Lower leg skin (tissue), 4 donors: ENCODE results near the gene CNTROB. TPM values are rescaled to one million over a fixed set of nuclear protein-coding genes. Genes with fewer than 3 reads are reported as not detected.

Experiments
- DNase-seq, 2 donors: peaks; one replicate each; pipeline ENCODE4 v3.0.0-alpha.2; 2019; ENCODE audit warnings: low spot score in 2 of 2
- H3K4me3 ChIP-seq: fragments of 200-600 bp; sonication (generic); 2 replicates; pipeline ENCODE4 v1.5.1; 2017; ENCODE audit warnings: mild to moderate bottlenecking, low read depth; ENCODE audit not compliant: poor library complexity, severe bottlenecking
- CTCF ChIP-seq, 3 donors: fragments of 450-650 bp; IDR thresholded peaks; one replicate each; pipeline ENCODE4 v1.5.1; 2016; ENCODE audit warnings: antibody characterized with exemption in 3 of 3, mild to moderate bottlenecking in 3 of 3, moderate library complexity in 2 of 3
- POLR2A ChIP-seq, 2 donors: fragments of 450-650 bp; IDR thresholded peaks; one replicate each; pipeline ENCODE4 v1.6.1; 2016 to 2017; ENCODE audit warnings: antibody characterized with exemption in 2 of 2, mild to moderate bottlenecking in 1 of 2, moderate library complexity in 1 of 2
- WGBS, 2 donors: methylation state at CpG; one replicate each; pipeline ENCODE4 v1.1.5; 2018; 5-methylcytosine and 5-hydroxymethylcytosine counted together
- intact Hi-C: fragments of 100-400 bp; cut with DNase I; formaldehyde crosslinking; loops from one replicate; pipeline ENCODE4 v1.15.0; 2023; ENCODE audit warnings: low total_unique reads
- total RNA-seq, 4 donors: library from RNA; depleted of rRNA; stranded (reverse); fragments of >200 nt; gene quantifications; one replicate each; pipeline ENCODE4 v1.1.0, GENCODE V29; 2016

The CNTROB gene
- total RNA-seq, 4 donors from 2014 or later, result 23.4 to 43.1 (median 27.0) TPM

- intact Hi-C loops, result loop anchor here (5.0 kb wide), 3 partner anchors 78 to 248 kb away; no protein-coding TSS in a partner anchor
- DNase-seq, result peak; percentile 77 to 98
- H3K4me3 ChIP-seq, result peak overlapping the region; percentile 46
- no peak for TF ChIP-seq POLR2A (IDR thresholded peaks at IDR 0.05)
- peak in 1 of 3 donors; percentile 58 for TF ChIP-seq CTCF (IDR thresholded peaks at IDR 0.05)
- WGBS, 2 donors, result 3 to 5% methylated on average over 31 to 40 of the region's 59 CpGs
Measured at GRCh38 chr17:7989781-7990655, 58.0 kb downstream of the CNTROB start.

- TF ChIP-seq POLR2A (IDR thresholded peaks at IDR 0.05) (no peak), CTCF (IDR thresholded peaks at IDR 0.05) (no peak)
- intact Hi-C loops, result loop anchor here (5.0 kb wide), 2 partner anchors 80 to 250 kb away; no protein-coding TSS in a partner anchor
- WGBS, 2 donors, result 79 to 83% methylated on average over 2 of the region's 2 CpGs
- H3K4me3 ChIP-seq, result no peak overlapping the region
- DNase-seq, result no peak
Measured at GRCh38 chr17:7992516-7992915, 60.5 kb downstream of the CNTROB start.

- WGBS, 2 donors, result 51 to 58% methylated on average over 3 of the region's 3 CpGs
- DNase-seq, result no peak
- no peak overlapping the region for H3K4me3 ChIP-seq
- no peak for TF ChIP-seq CTCF (IDR thresholded peaks at IDR 0.05)
- no peak for TF ChIP-seq POLR2A (IDR thresholded peaks at IDR 0.05)
- intact Hi-C loops, result loop anchor here (5.0 kb wide), 2 partner anchors 81 to 251 kb away; no protein-coding TSS in a partner anchor
Measured at GRCh38 chr17:7992924-7993323, 60.9 kb downstream of the CNTROB start.

- peak in 1 of 2 donors; percentile 48 for DNase-seq
- H3K4me3 ChIP-seq, result no peak overlapping the region
- 89 to 90% methylated on average over 27 of the region's 27 CpGs for WGBS, 2 donors
- intact Hi-C loops, result loop anchor here (5.0 kb wide), 2 partner anchors 82 to 252 kb away; no protein-coding TSS in a partner anchor
- TF ChIP-seq CTCF (IDR thresholded peaks at IDR 0.05), result no peak
- TF ChIP-seq POLR2A (IDR thresholded peaks at IDR 0.05), result no peak
Measured at GRCh38 chr17:7993972-7994589, 62.1 kb downstream of the CNTROB start.

GRCh38 chr17:7995724-7996123 is 63.7 kb downstream of the CNTROB start:
- no peak for TF ChIP-seq POLR2A (IDR thresholded peaks at IDR 0.05)
- no peak for TF ChIP-seq CTCF (IDR thresholded peaks at IDR 0.05)
- DNase-seq, result no peak
- intact Hi-C loops, result no loop called here
- WGBS, 2 donors, result 87 to 93% methylated on average over 2 of the region's 2 CpGs
- H3K4me3 ChIP-seq, result no peak overlapping the region
